Measurements from ENCODE around the gene LGI4. TPM values are rescaled to one million over a fixed set of nuclear protein-coding genes. Genes with fewer than 3 reads are reported as not detected.
"Not testable (repeated sequence)": the region's sequence is repeated elsewhere in the genome, so short reads cannot be mapped to it uniquely, and the experiment has no call there.

LGI4 gene
- total RNA-seq, 2 donors from 2014 or later, result 1.6 to 3.9 TPM

- DNase-seq (no peak), ATAC-seq (no peak)
- TF ChIP-seq POLR2A (IDR thresholded peaks at IDR 0.05), result no peak
- TF ChIP-seq CTCF (IDR thresholded peaks at IDR 0.05), result no peak
- intact Hi-C loops (cut with DNase I), result loop anchor here (10.0 kb wide), 1 partner anchor 89 kb away; the partner anchor contains the start of gene HPN
- Histone ChIP-seq H3K9me3 (no peaks in the 10 kb centered on the region), H3K4me1 (peaks cover 30% of the 10 kb centered on the region), H3K27me3 (no peaks in the 10 kb centered on the region), H3K36me3 (replicated peaks in 1 of 2; ENCODE audit: insufficient read depth in 1 of 2, low read depth in 2 of 2) (no peaks in the 10 kb centered on the region), H3K4me3 (no peak overlapping the region), H3K27ac (no peak overlapping the region)
- WGBS, 2 donors, result 62 to 73% methylated on average over 5 to 11 of the region's 11 CpGs
Measured at GRCh38 chr19:35133826-35134225, 1.0 kb downstream of the LGI4 start.

GRCh38 chr19:35132254-35132653 is 2.6 kb downstream of the LGI4 start:
- Histone ChIP-seq H3K4me3 (no peak overlapping the region), H3K36me3 (replicated peaks in 1 of 2; ENCODE audit: insufficient read depth in 1 of 2, low read depth in 2 of 2) (no peaks in the 10 kb centered on the region), H3K9me3 (no peaks in the 10 kb centered on the region), H3K4me1 (peaks cover 22% of the 10 kb centered on the region), H3K27me3 (no peaks in the 10 kb centered on the region), H3K27ac (no peak overlapping the region)
- TF ChIP-seq POLR2A (IDR thresholded peaks at IDR 0.05) (no peak), CTCF (IDR thresholded peaks at IDR 0.05) (no peak)
- ATAC-seq (no peak), DNase-seq (no peak)
- intact Hi-C loops (cut with DNase I), result loop anchor here (10.0 kb wide), 1 partner anchor 87 kb away; the partner anchor contains the start of gene HPN

GRCh38 chr19:35130761-35131720 is 3.8 kb downstream of the LGI4 start:
- no peaks in the 10 kb centered on the region for H3K36me3 ChIP-seq (replicated peaks in 1 of 2; ENCODE audit: insufficient read depth in 1 of 2, low read depth in 2 of 2)
- peaks cover 10% of the 10 kb centered on the region for H3K4me1 ChIP-seq
- intact Hi-C loops (cut with DNase I), result loop anchor here (10.0 kb wide), 1 partner anchor 86 kb away; the partner anchor contains the start of gene HPN
- DNase-seq, result no peak
- WGBS, 2 donors, result 85 to 89% methylated on average over 21 to 30 of the region's 31 CpGs
- no peaks in the 10 kb centered on the region for H3K9me3 ChIP-seq
- no peak overlapping the region for H3K27ac ChIP-seq
- no peak for ATAC-seq
- H3K27me3 ChIP-seq, result no peaks in the 10 kb centered on the region
- TF ChIP-seq CTCF (IDR thresholded peaks at IDR 0.05) (no peak), POLR2A (IDR thresholded peaks at IDR 0.05) (no peak)
- H3K4me3 ChIP-seq, result no peak overlapping the region

GRCh38 chr19:35129724-35130274 is 5.1 kb downstream of the LGI4 start:
- not testable (repeated sequence) for H3K4me3 ChIP-seq; H3K36me3 ChIP-seq (replicated peaks in 1 of 2; ENCODE audit: insufficient read depth in 1 of 2, low read depth in 2 of 2); H3K27ac ChIP-seq; H3K27me3 ChIP-seq; ATAC-seq; DNase-seq; H3K9me3 ChIP-seq; H3K4me1 ChIP-seq
- intact Hi-C loops (cut with DNase I), result loop anchor here (10.0 kb wide), 1 partner anchor 85 kb away; the partner anchor contains the start of gene HPN
- 42 to 44% methylated on average over 14 of the region's 14 CpGs for WGBS, 2 donors

GRCh38 chr19:35128398-35129057 is 6.3 kb downstream of the LGI4 start:
- no peak for ATAC-seq

More at GRCh38 chr19:35128398-35129057, 6.3 kb downstream of the LGI4 start:
- TF ChIP-seq POLR2A (IDR thresholded peaks at IDR 0.05), result no peak
- TF ChIP-seq CTCF (IDR thresholded peaks at IDR 0.05), result no peak
- no peaks in the 10 kb centered on the region for H3K27me3 ChIP-seq
- 85 to 91% methylated on average over 9 of the region's 9 CpGs for WGBS, 2 donors
- no peaks in the 10 kb centered on the region for H3K9me3 ChIP-seq
- DNase-seq, result no peak
- intact Hi-C loops (cut with DNase I), result no loop called here
- H3K4me3 ChIP-seq, result no peak overlapping the region
- H3K4me1 ChIP-seq, result peaks cover 18% of the 10 kb centered on the region
- no peaks in the 10 kb centered on the region for H3K36me3 ChIP-seq (replicated peaks in 1 of 2; ENCODE audit: insufficient read depth in 1 of 2, low read depth in 2 of 2)
- H3K27ac ChIP-seq, result no peak overlapping the region
